Peyer's patch (tissue), 4 donors: Measurements from ENCODE around the gene MAGEA9. TPM values are rescaled to one million over a fixed set of nuclear protein-coding genes. Genes with fewer than 3 reads are reported as not detected.
"Not testable (repeated sequence)": the region's sequence is repeated elsewhere in the genome, so short reads cannot be mapped to it uniquely, and the experiment has no call there.

ENCODE experiments used
- DNase-seq, 3 donors: peaks; one replicate each; pipeline ENCODE4 v3.0.0-alpha.2; 2017 to 2019
- H3K27ac ChIP-seq, 4 donors: fragments of 200-600 bp; sonication (generic); one replicate each; pipeline ENCODE4 v1.5.1; 2016 to 2019
- H3K27me3 ChIP-seq, 2 donors: fragments of 200-600 bp; sonication (generic); one replicate each; pipeline ENCODE4 v1.5.1; 2019
- H3K36me3 ChIP-seq, 3 donors: fragments of 200-600 bp; sonication (generic); one replicate each; pipeline ENCODE4 v1.5.1; 2016 to 2019
- H3K4me1 ChIP-seq, 4 donors: fragments of 200-600 bp; sonication (generic); one replicate each; pipeline ENCODE4 v1.5.1; 2016 to 2019
- H3K4me3 ChIP-seq, 4 donors: fragments of 200-600 bp; sonication (generic); 1 replicate in 3 of 4; 2 replicates in 1 of 4; pipeline ENCODE4 v1.5.1; 2016 to 2019; ENCODE audit warnings: mild to moderate bottlenecking in 1 of 4
- H3K9me3 ChIP-seq, 4 donors: fragments of 200-600 bp; sonication (generic); one replicate each; pipeline ENCODE4 v1.5.1; 2016 to 2019; ENCODE audit warnings: mild to moderate bottlenecking in 1 of 4
- POLR2A ChIP-seq, 2 donors: fragments of 450-650 bp; IDR thresholded peaks; one replicate each; pipeline ENCODE4 v1.5.1; 2017; ENCODE audit warnings: antibody characterized with exemption in 2 of 2, mild to moderate bottlenecking in 2 of 2, moderate library complexity in 2 of 2
- small RNA-seq, 2 donors: library from RNA; depleted of rRNA; stranded (forward); fragments of <200 nt; gene quantifications; one replicate each; pipeline ENCODE3, GENCODE V24; 2016
- total RNA-seq, 4 donors: library from RNA; depleted of rRNA; stranded (reverse); fragments of >200 nt; gene quantifications; one replicate each; pipeline ENCODE4 v1.1.0, GENCODE V29; 2016
- TF ChIP-seq, protein P1 (sequence below), 6 experiments: fragments of 450-650 bp in 4 of 6; fragments of 200-600 bp in 2 of 6; sonication (generic) in 1 of 6; IDR thresholded peaks; one replicate each; pipeline ENCODE4 v1.5.1; 2017 to 2019; ENCODE audit warnings: antibody characterized with exemption in 6 of 6, mild to moderate bottlenecking in 3 of 6, moderate library complexity in 1 of 6

The MAGEA9 gene
- total RNA-seq, 4 donors from 2014 or later: not detected

DNA sequence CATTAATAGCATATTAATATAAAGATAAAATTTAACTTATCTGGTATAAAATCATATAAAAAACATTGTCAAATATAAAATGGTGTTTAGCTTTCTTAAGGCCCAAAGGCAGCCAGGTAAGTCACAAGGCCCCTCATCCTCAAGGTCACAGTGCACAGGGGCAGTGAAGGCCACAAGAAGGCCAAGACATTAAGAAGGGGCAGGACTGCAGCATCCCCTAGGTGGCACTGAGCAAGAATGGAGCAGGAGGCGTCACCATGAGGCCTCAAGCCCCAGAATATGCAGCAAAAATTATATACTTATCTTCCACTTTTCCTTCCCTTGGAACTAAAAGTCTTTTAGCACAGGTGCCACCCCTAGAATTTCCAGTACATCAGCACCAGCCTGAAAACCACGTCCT lies 49.7 kb downstream of the MAGEA9 start:
- H3K4me3 ChIP-seq: no peak overlapping the region
- DNase-seq: no peak
- no peaks in the 10 kb centered on the region for H3K36me3 ChIP-seq
- no peaks in the 10 kb centered on the region for H3K4me1 ChIP-seq
- no peak for TF ChIP-seq POLR2A (IDR thresholded peaks at IDR 0.05)
- TF ChIP-seq, protein P1, sequence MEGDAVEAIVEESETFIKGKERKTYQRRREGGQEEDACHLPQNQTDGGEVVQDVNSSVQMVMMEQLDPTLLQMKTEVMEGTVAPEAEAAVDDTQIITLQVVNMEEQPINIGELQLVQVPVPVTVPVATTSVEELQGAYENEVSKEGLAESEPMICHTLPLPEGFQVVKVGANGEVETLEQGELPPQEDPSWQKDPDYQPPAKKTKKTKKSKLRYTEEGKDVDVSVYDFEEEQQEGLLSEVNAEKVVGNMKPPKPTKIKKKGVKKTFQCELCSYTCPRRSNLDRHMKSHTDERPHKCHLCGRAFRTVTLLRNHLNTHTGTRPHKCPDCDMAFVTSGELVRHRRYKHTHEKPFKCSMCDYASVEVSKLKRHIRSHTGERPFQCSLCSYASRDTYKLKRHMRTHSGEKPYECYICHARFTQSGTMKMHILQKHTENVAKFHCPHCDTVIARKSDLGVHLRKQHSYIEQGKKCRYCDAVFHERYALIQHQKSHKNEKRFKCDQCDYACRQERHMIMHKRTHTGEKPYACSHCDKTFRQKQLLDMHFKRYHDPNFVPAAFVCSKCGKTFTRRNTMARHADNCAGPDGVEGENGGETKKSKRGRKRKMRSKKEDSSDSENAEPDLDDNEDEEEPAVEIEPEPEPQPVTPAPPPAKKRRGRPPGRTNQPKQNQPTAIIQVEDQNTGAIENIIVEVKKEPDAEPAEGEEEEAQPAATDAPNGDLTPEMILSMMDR (IDR thresholded peaks at IDR 0.05): no peak
- no peak overlapping the region for H3K27ac ChIP-seq
- no peaks in the 10 kb centered on the region for H3K27me3 ChIP-seq
- H3K9me3 ChIP-seq: no peaks in the 10 kb centered on the region

DNA sequence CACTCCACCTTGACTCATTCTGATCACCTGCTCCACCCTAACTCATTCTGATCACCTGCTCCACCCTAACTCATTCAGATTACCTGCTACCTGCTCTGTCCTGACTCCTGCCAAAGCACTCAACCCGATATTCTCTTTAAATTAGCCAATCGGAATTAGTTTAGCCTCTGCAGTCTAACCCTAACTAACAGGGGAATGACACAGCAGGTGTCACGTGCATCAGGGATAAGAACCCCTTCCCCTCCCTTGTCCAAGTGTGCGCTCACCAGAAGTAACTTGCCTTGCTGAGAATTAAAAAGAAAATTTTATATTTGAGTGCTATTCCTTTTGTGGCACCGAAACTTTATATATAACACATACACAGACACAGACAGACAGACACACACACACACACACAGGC lies 55.0 kb downstream of the MAGEA9 start:
- not testable (repeated sequence) for H3K27ac ChIP-seq, H3K9me3 ChIP-seq, DNase-seq, H3K4me1 ChIP-seq, H3K4me3 ChIP-seq, H3K36me3 ChIP-seq, H3K27me3 ChIP-seq

DNA sequence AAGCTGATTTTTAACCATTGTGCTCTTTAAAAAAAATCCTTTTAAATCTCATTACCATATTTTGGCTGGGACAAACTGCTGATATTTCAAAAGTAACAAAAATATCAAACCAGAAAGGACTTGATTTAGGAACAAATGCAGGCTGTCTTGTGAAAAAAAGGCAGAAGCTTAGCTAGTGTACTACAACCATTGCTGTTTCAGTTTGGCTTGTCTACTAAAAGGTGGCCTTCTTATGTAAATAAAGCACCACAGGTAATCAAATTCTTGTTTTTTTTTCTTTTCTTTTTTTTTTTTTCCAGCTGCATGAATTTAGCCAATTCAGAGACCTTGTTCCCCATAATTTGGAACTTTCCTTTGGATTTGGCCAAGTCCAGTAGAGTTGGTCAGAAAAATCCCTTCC lies 55.4 kb downstream of the MAGEA9 start:
- DNase-seq: no peak
- Histone ChIP-seq H3K27ac (no peak overlapping the region), H3K4me3 (no peak overlapping the region), H3K9me3 (no peaks in the 10 kb centered on the region), H3K36me3 (no peaks in the 10 kb centered on the region), H3K27me3 (no peaks in the 10 kb centered on the region), H3K4me1 (no peaks in the 10 kb centered on the region)
- TF ChIP-seq POLR2A (IDR thresholded peaks at IDR 0.05): no peak
- TF ChIP-seq, protein P1 (IDR thresholded peaks at IDR 0.05): no peak

Small RNA genes lying within 50 kb of the gene (small RNA-seq; reads per million reads assigned to genes)
- 0 reads per million in 2 donors for gene AC244098.1
- 0 reads per million in 2 donors for gene AC244098.2
- 0 reads per million in 2 donors for gene AC244098.3

Other genes with a start within 250 kb of the MAGEA9 start
- gene EOLA1, start 240.9 kb upstream of the MAGEA9 start, total RNA-seq: 10 to 100 TPM; 11.9 to 23.1 (median 16.7) TPM
- gene HSFX3, start 232.0 kb upstream of the MAGEA9 start, total RNA-seq: not detected
- not detected for gene MAGEA9B, start 194.5 kb upstream of the MAGEA9 start, total RNA-seq
- gene HSFX2, start 186.6 kb upstream of the MAGEA9 start, total RNA-seq: 1 to 10 TPM in 1 of 4 donors, not detected in 3; 2.0 TPM
- 10 to 100 TPM; 11.0 to 17.3 (median 14.3) TPM for gene TMEM185A, start 150.1 kb upstream of the MAGEA9 start, total RNA-seq
- not detected for gene MAGEA11, start 69.9 kb upstream of the MAGEA9 start, total RNA-seq
- 1 to 10 TPM in 3 of 4 donors, not detected in 1; 2.1 to 5.0 (median 3.8) TPM for gene HSFX1, start 7.9 kb upstream of the MAGEA9 start, total RNA-seq
- not detected for gene MAGEA8, start 99.3 kb downstream of the MAGEA9 start, total RNA-seq
- gene HSFX4, start 147.6 kb downstream of the MAGEA9 start, total RNA-seq: not detected
- gene EOLA2, start 156.6 kb downstream of the MAGEA9 start, total RNA-seq: 10 to 100 TPM; 24.5 to 39.6 (median 29.7) TPM